D721Med (cell line): ENCODE results near the gene ADSS2.
A peak's percentile ranks its signal among the peaks of the same experiment; 100 is the strongest.

ENCODE experiments used
- DNase-seq: peaks from one replicate; pipeline ENCODE4 v3.0.0; 2011; ENCODE audit warnings: low spot score; ENCODE audit not compliant: insufficient read length
- FAIRE-seq: peaks from 2 replicates; lab custom pipeline; 2011; peaks lifted over from hg19 to GRCh38; lab: Jason Lieb, UNC
- CTCF ChIP-seq: IDR thresholded peaks from 2 replicates; pipeline ENCODE4 v1.5.1; 2012; ENCODE audit warnings: mild to moderate bottlenecking, control low read depth; ENCODE audit not compliant: insufficient read depth; ENCODE audit errors: missing control alignments

Gene ADSS2

GRCh38 chr1:244445320-244446181 is 6.2 kb downstream of the ADSS2 start:
- TF ChIP-seq CTCF = no peak
- DNase-seq (no peak), FAIRE-seq (peak; percentile 29)

- DNase-seq (no peak), FAIRE-seq (peak; percentile 89)
- no peak for TF ChIP-seq CTCF
Measured at GRCh38 chr1:244444854-244445253, 6.9 kb downstream of the ADSS2 start.

GRCh38 chr1:244442850-244443249 is 8.9 kb downstream of the ADSS2 start:
- DNase-seq (no peak), FAIRE-seq (peak; percentile 86)
- no peak for TF ChIP-seq CTCF

- no peak for FAIRE-seq
- no peak for TF ChIP-seq CTCF
- DNase-seq = no peak
Measured at GRCh38 chr1:244439391-244440032, 12.2 kb downstream of the ADSS2 start.

GRCh38 chr1:244437086-244437468 is 14.6 kb downstream of the ADSS2 start:
- peak; percentile 58 for FAIRE-seq
- DNase-seq = no peak
- no peak for TF ChIP-seq CTCF

- DNase-seq (no peak), FAIRE-seq (peak; percentile 90)
- TF ChIP-seq CTCF = no peak
Measured at GRCh38 chr1:244436336-244437085, 15.2 kb downstream of the ADSS2 start.
